GM12878 (cell line): ENCODE data around the gene JADE1. TPM values are rescaled to one million over a fixed set of nuclear protein-coding genes. Genes with fewer than 3 reads are reported as not detected.

Source experiments
- ATAC-seq: fragments of 200-7000 bp; cut with Tn5 transposase; 3 replicates; pipeline ENCODE4 v1.9.1; 2020; ENCODE audit warnings: mild to moderate bottlenecking, moderate library complexity
- BruUV-seq: library from RNA; stranded (reverse); fragments of 400-500 nt; replicated peaks from 2 replicates; lab custom pipeline; 2021; lab: Mats Ljungman, UMichigan
- CTCF ChIA-PET: fragments of 300-600 bp; sonication (Branson Sonifier 250); formaldehyde crosslinking; extraction: SDS; loops from one replicate; lab custom pipeline; 2021; ENCODE audit warnings: inconsistent platforms; lab: Yijun Ruan, JAX
- POLR2A ChIA-PET: fragments of 350-600 bp; formaldehyde crosslinking; extraction: SDS; loops from one replicate; lab custom pipeline; 2021; ENCODE audit warnings: inconsistent platforms; lab: Charles Lee
- RAD21 ChIA-PET: fragments of 300-600 bp; sonication (Branson Sonifier 250); formaldehyde crosslinking; loops from one replicate; lab custom pipeline; 2023; ENCODE audit warnings: antibody characterized with exemption; ENCODE audit not compliant: unreplicated experiment; lab: Charles Lee
- SMC1A ChIA-PET: fragments of 300-600 bp; sonication (Branson Sonifier 250); formaldehyde crosslinking; loops from one replicate; lab custom pipeline; 2023; ENCODE audit not compliant: unreplicated experiment, uncharacterized antibody; lab: Charles Lee
- DNase-seq: peaks from one replicate; pipeline ENCODE4 v3.0.0-alpha.2; 2011; ENCODE audit warnings: low read depth, low spot score
- FAIRE-seq: peaks from 3 replicates; lab custom pipeline; 2011; peaks lifted over from hg19 to GRCh38; lab: Jason Lieb, UNC
- H2AFZ ChIP-seq: 2 replicates; pipeline ENCODE4 v1.6.0; 2011; ENCODE audit warnings: low read depth, low read length, control low read depth; ENCODE audit not compliant: control insufficient read depth
- H3K27ac ChIP-seq: 2 replicates; pipeline ENCODE4 v1.5.1; 2011; ENCODE audit warnings: control low read depth; ENCODE audit not compliant: control insufficient read depth, insufficient read depth
- H3K27me3 ChIP-seq, 2 experiments: replicated peaks in 1 of 2; 2 replicates each; pipeline versions ENCODE4 v1.6.0 to v1.6.1; 2011; ENCODE audit warnings: low read length in 1 of 2; ENCODE audit not compliant: control insufficient read depth in 2 of 2, insufficient read depth in 2 of 2
- H3K36me3 ChIP-seq, 2 experiments: 2 replicates each; pipeline ENCODE4 v1.5.1; 2011; ENCODE audit warnings: low read length in 1 of 2; ENCODE audit not compliant: control insufficient read depth in 2 of 2, insufficient read depth in 2 of 2
- H3K4me1 ChIP-seq: 2 replicates; pipeline ENCODE4 v1.6.1; 2011; ENCODE audit warnings: mild to moderate bottlenecking, low read length, moderate library complexity, mixed read lengths; ENCODE audit not compliant: control insufficient read depth, insufficient read depth
- H3K4me2 ChIP-seq: 2 replicates; pipeline ENCODE4 v1.6.0; 2011; ENCODE audit warnings: control low read depth; ENCODE audit not compliant: control insufficient read depth, insufficient read depth
- H3K4me3 ChIP-seq: fragments of 200-600 bp; sonication (generic); 2 replicates; pipeline ENCODE4 v1.5.1; 2016
- H3K79me2 ChIP-seq: 2 replicates; pipeline ENCODE4 v1.6.0; 2011; ENCODE audit warnings: low read length; ENCODE audit not compliant: control insufficient read depth, insufficient read depth
- H3K9ac ChIP-seq: 2 replicates; pipeline ENCODE4 v1.8.0; 2011; ENCODE audit warnings: low read length, control low read depth, mixed read lengths; ENCODE audit not compliant: control insufficient read depth, insufficient read depth
- H3K9me3 ChIP-seq: replicated peaks from 3 replicates; pipeline ENCODE4 v1.5.1; 2011; ENCODE audit warnings: mild to moderate bottlenecking, low read length; ENCODE audit not compliant: control insufficient read depth, insufficient read depth
- H4K20me1 ChIP-seq: 2 replicates; pipeline ENCODE4 v1.6.0; 2011; ENCODE audit not compliant: control insufficient read depth, insufficient read depth
- CTCF ChIP-seq, 3 experiments: IDR thresholded peaks in 2 of 3; conservative IDR thresholded peaks in 1 of 3; 2 replicates each; pipeline ENCODE4 v1.5.1; 2011; ENCODE audit warnings: low read depth in 3 of 3, low read length in 3 of 3, mild to moderate bottlenecking in 3 of 3, control low read depth in 2 of 3, moderate library complexity in 2 of 3, inconsistent platforms in 1 of 3, mixed read lengths in 1 of 3; ENCODE audit not compliant: control insufficient read depth in 2 of 3, insufficient read depth in 1 of 3; ENCODE audit errors: extremely low read depth in 1 of 3
- PKNOX1 ChIP-seq: fragments of 450-650 bp; IDR thresholded peaks from 2 replicates; pipeline ENCODE4 v1.6.1; 2016; ENCODE audit warnings: mild to moderate bottlenecking
- RAD21 ChIP-seq: IDR thresholded peaks from 2 replicates; pipeline ENCODE4 v1.6.1; 2011; ENCODE audit warnings: mild to moderate bottlenecking, low read depth, low read length, moderate library complexity; ENCODE audit not compliant: insufficient read depth
- SMC3 ChIP-seq: IDR thresholded peaks from 2 replicates; pipeline ENCODE4 v1.6.1; 2011; ENCODE audit warnings: low read length, improper control_type of control experiment, borderline replicate concordance
- WGBS: methylation state at CpG from one replicate; pipeline ENCODE4 v1.1.6; 2016; ENCODE audit warnings: low lambda C conversion rate; ENCODE audit not compliant: insufficient replicate concordance, insufficient coverage; ENCODE audit errors: missing lambda C conversion rate; 5-methylcytosine and 5-hydroxymethylcytosine counted together
- in situ Hi-C: fragments of 300-500 bp; cut with MboI; formaldehyde crosslinking; loops from 9 replicates; pipeline ENCODE4 v1.14.3; 2018; ENCODE audit warnings: mixed read lengths
- intact Hi-C: fragments of 100-400 bp; cut with micrococcal nuclease; formaldehyde crosslinking; loops from one replicate; pipeline ENCODE4 v1.14.2; 2022; ENCODE audit not compliant: unreplicated experiment
- polyA plus RNA-seq, 11 experiments: library from polyadenylated mRNA; depleted of rRNA in 4 of 11; unstranded in 6 of 11; stranded (reverse) in 5 of 11; fragments of >200 nt; fragmentation: Nextera tagmentation in 4 of 11; fragmentation: Illumina TruSeq in 1 of 11; extraction: Ambion mirVana in 4 of 11; extraction: Trizol in 1 of 11; gene quantifications; 1 replicate in 1 of 11; 2 replicates in 10 of 11; pipeline versions ENCODE4 v1.2.1 to v1.2.3, GENCODE V29; 2011 to 2016; ENCODE audit warnings: inconsistent platforms in 2 of 11, missing spikeins in 2 of 11, low read depth in 1 of 11
- total RNA-seq, 4 experiments: library from RNA; depleted of rRNA in 3 of 4; stranded (reverse); fragments of >200 nt in 3 of 4; fragmentation: Illumina TruSeq in 1 of 4; extraction: Trizol in 1 of 4; gene quantifications; 2 replicates each; pipeline versions ENCODE4 v1.2.1 to v1.2.3, GENCODE V29; 2013 to 2021
- TF ChIP-seq, protein P1 (sequence below): IDR thresholded peaks from 2 replicates; pipeline ENCODE4 v1.6.1; 2011; ENCODE audit warnings: borderline replicate concordance, low read depth, mild to moderate bottlenecking, moderate library complexity, mixed read lengths, low read length; ENCODE audit not compliant: insufficient read depth; ENCODE audit errors: extremely low read length

Gene JADE1
- total and polyA plus RNA-seq, 10 of the 15 experiments (the other 5 are each of a cell fraction or from before 2014, with no cell fraction given): 5.9 to 27.2 (median 15.8) TPM

DNA sequence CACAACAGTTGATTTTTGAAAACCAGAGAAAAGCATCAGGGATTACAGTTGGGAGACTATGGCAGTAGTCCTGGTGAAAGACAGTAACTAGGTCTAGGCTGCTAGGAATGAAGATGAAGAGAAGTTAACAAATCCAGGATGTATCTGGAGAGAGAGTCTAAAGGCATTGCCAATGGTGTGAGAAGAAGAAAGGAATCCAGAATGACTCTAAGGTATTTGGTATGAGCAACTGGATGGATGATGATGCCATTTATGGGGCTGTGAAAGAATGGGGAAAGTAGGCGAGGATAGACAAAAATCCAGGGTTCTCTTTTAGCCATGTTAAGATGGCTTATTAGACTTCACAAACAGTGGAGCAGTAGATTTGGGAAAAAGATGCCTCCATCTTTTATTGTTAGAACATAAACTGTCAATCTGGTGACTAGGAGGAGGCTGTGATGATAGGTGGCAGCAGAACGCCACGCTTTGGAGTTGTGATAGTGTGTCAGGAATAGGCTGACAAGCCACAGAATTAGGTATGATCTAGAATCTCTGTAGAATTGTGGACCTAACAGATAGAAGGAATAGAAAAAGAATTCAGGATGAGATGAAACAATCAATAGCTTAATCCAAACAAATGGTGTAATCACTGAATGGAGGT lies 27.3 kb upstream of the JADE1 start:
- in situ Hi-C loops: no loop called here
- Histone ChIP-seq H3K9me3 (no peaks in the 10 kb centered on the region), H3K27ac (no peak overlapping the region), H3K79me2 (no peaks in the 10 kb centered on the region), H3K4me1 (no peaks in the 10 kb centered on the region), H3K4me3 (no peak overlapping the region), H3K4me2 (no peak overlapping the region), H3K9ac (no peak overlapping the region), H2AFZ (no peak overlapping the region), H3K27me3 (no peaks in the 10 kb centered on the region), H4K20me1 (no peaks in the 10 kb centered on the region), H3K36me3 (no peaks in the 10 kb centered on the region)
- peak; percentile 69 for TF ChIP-seq RAD21
- TF ChIP-seq SMC3: peak; percentile 53
- peak; percentile 57 for TF ChIP-seq PKNOX1
- peak; percentile 35 to 66 (median 47); a peak in 5 of 6 replicates for TF ChIP-seq CTCF (IDR thresholded peaks at IDR 0.05 in 2 of 3, conservative IDR thresholded peaks at IDR 0.05 in 1 of 3; ENCODE audit: control insufficient read depth in 2 of 3, extremely low read depth in 1 of 3, insufficient read depth in 1 of 3, low read depth in 3 of 3, low read length in 3 of 3)
- TF ChIP-seq, protein P1, sequence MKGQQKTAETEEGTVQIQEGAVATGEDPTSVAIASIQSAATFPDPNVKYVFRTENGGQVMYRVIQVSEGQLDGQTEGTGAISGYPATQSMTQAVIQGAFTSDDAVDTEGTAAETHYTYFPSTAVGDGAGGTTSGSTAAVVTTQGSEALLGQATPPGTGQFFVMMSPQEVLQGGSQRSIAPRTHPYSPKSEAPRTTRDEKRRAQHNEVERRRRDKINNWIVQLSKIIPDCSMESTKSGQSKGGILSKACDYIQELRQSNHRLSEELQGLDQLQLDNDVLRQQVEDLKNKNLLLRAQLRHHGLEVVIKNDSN: no peak
- 2% methylated on average over 3 of the region's 3 CpGs for WGBS
- ChIA-PET RAD21 (interaction anchor here (1.0 to 1.8 kb wide), 5 partner anchors 21 to 208 kb away, joined by 3 to 9 read pairs (median 6); partner anchors contain the start of gene JADE1), POLR2A (interaction anchor here (0.7 kb wide), 1 partner anchor 20 kb away, joined by 3 read pairs; no protein-coding TSS in a partner anchor), SMC1A (interaction anchor here (0.9 to 2.0 kb wide), 10 partner anchors 15 to 591 kb away, joined by 3 to 11 read pairs (median 3); no protein-coding TSS in a partner anchor), CTCF (interaction anchor here (0.6 to 3.0 kb wide), 16 partner anchors 12 to 328 kb away, joined by 3 to 13 read pairs (median 4); partner anchors contain the start of gene JADE1)
- no peak for DNase-seq
- ATAC-seq: peak; percentile 88
- no TSS peak for BruUV-seq
- no peak for FAIRE-seq
- intact Hi-C loops: loop anchor here (1.0 kb wide), 2 partner anchors 27 to 81 kb away; partner anchors contain the start of gene JADE1
